Measurements from ENCODE around the gene NSRP1.
"Not testable (repeated sequence)": the region's sequence is repeated elsewhere in the genome, so short reads cannot be mapped to it uniquely, and the experiment has no call there.

Gene NSRP1

GRCh38 chr17:30225112-30225511 is 108.5 kb downstream of the NSRP1 start:
- DNase-seq: peak in 1 of 2 experiments; percentile 2

GRCh38 chr17:30225919-30226553 is 109.4 kb downstream of the NSRP1 start:
- DNase-seq: no peak

GRCh38 chr17:30226878-30227277 is 110.3 kb downstream of the NSRP1 start:
- no peak for DNase-seq

GRCh38 chr17:30228011-30228410 is 111.4 kb downstream of the NSRP1 start:
- no peak for DNase-seq

GRCh38 chr17:30229012-30229411 is 112.4 kb downstream of the NSRP1 start:
- no peak for DNase-seq

GRCh38 chr17:30230009-30230408 is 113.4 kb downstream of the NSRP1 start:
- not testable (repeated sequence) for DNase-seq

- DNase-seq: no peak
Observed at GRCh38 chr17:30230596-30231125, 114.0 kb downstream of the NSRP1 start.

- no peak for DNase-seq
Observed at GRCh38 chr17:30232015-30232823, 115.6 kb downstream of the NSRP1 start.

GRCh38 chr17:30232824-30233427 is 116.3 kb downstream of the NSRP1 start:
- DNase-seq: no peak

- DNase-seq: no peak
Observed at GRCh38 chr17:30234296-30234695, 117.7 kb downstream of the NSRP1 start.

- no peak for DNase-seq
Observed at GRCh38 chr17:30234964-30235363, 118.3 kb downstream of the NSRP1 start.

GRCh38 chr17:30235386-30236296 is 119.0 kb downstream of the NSRP1 start, which contains the start of gene SLC6A4:
Gene SLC6A4, minus strand, starts transcription at chr17:30235697. Its CDS starts 13,739 bp downstream, at chr17:30221958.
- peak in 1 of 2 experiments; percentile 10 for DNase-seq
